Endothelial cell of umbilical vein (primary cell): ENCODE measurements around the gene DECR2.

Source experiments
- EZH2 ChIP-seq: IDR thresholded peaks from 2 replicates; pipeline ENCODE4 v1.6.1; 2012; ENCODE audit warnings: borderline replicate concordance, low read depth, mild to moderate bottlenecking, moderate library complexity, low read length, inconsistent platforms; ENCODE audit not compliant: severe bottlenecking
- MAX ChIP-seq: IDR thresholded peaks from 2 replicates; pipeline ENCODE4 v1.6.1; 2011; ENCODE audit not compliant: insufficient read depth, insufficient read length

- TF ChIP-seq EZH2 (no peak), MAX (no peak)
Measured at GRCh38 chr16:404971-405486, 3.3 kb downstream of the DECR2 start.
